GM12872 (cell line): ENCODE results near the gene AQP3.

Experiments used
- TF ChIP-seq, protein P1 (sequence below): IDR thresholded peaks from 3 replicates; pipeline ENCODE4 v1.5.1; 2011; ENCODE audit warnings: low read depth, mild to moderate bottlenecking, low read length, moderate library complexity; ENCODE audit not compliant: insufficient read depth

AQP3 gene

DNA sequence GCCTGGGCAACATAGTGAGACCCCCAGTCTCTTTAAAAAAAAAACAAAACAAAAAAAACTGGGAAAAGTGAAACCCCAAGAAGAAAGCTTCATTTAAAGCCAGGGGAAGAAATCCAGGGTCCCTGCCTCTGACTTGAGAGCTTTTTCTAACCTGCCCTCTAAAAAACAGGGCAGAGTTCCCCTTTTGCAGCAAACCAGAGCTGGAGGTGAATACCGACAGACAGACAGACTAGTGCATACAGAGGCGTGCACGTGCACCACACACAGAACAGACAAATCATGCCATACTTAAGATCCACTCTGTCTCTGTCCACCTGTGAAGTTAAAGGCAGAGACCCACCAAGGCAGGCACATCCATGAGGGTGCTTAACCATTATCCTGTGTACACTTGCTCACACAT, 11.7 kb upstream of the AQP3 start:
- TF ChIP-seq, protein P1, sequence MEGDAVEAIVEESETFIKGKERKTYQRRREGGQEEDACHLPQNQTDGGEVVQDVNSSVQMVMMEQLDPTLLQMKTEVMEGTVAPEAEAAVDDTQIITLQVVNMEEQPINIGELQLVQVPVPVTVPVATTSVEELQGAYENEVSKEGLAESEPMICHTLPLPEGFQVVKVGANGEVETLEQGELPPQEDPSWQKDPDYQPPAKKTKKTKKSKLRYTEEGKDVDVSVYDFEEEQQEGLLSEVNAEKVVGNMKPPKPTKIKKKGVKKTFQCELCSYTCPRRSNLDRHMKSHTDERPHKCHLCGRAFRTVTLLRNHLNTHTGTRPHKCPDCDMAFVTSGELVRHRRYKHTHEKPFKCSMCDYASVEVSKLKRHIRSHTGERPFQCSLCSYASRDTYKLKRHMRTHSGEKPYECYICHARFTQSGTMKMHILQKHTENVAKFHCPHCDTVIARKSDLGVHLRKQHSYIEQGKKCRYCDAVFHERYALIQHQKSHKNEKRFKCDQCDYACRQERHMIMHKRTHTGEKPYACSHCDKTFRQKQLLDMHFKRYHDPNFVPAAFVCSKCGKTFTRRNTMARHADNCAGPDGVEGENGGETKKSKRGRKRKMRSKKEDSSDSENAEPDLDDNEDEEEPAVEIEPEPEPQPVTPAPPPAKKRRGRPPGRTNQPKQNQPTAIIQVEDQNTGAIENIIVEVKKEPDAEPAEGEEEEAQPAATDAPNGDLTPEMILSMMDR, result no peak

DNA sequence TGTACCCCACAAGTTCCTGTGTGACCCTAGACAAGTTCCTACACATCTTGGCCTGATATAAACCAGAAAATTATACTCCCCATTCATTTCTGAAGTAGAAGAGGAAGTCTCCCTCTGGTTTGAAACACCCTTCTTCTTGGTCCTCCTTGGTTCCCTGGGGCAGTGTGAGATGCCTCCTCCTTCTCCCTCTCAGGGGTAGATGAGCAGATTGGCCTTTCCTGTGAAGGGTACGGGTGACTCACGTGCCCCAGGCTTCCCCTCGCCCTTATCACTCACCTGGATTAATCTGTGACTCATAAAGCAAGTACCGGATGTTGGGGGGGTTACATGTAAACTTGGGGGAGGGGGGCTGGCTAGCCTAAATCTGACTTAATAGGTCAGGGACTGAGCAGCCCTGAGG, 11.1 kb upstream of the AQP3 start:
- TF ChIP-seq, protein P1, result no peak

DNA sequence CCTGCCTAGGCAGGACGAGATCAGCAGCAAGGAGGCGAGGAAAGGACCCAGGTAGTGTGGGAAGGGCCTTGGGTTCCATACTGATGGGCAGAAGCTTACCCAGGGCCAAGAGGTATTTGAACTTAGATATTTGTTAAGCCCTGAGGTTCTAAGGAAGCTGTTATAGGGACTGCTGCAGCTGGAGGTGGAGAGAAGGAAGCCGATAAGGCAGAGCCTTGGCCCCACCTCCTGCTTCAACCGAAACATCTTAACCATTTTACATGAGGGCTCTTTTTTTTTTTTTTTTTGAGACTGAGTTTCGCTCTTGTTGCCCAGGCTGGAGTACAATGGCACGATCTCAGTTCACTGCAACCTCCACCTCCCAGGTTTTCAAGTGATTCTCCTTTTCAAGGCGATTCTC, 8.6 kb upstream of the AQP3 start:
- TF ChIP-seq, protein P1, result no peak

DNA sequence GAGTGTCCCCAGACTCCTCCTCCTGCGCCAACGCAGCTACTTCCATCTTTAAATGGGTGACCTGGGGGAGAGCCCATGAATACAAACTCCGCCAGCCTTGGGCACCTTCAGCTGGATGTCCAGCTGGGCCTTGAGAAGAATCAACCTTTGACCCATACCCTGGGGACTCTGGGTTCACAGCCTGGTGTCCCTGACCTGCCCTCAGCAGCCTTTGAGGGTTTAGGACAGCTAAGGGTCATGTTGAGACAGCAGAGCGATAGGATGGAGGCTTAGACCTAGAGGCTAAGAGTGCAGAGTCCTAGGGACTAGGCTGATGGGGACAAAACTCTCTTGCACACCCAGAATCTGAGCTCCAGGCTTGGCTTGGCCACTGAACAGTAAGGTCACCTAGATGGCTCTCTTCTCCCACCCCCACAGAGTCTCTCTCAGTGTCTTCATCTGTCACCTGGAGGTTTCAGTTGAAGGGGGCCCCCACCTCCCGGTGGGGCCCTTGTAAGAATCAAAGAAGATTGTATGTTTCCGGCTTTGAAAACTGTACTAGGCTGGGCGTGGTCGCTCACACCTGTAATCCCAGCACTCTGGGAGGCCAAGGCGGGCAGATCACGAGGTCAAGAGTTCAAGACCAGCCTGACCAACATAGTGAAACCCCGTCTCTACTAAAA, 6.7 kb upstream of the AQP3 start:
- TF ChIP-seq, protein P1, result no peak

DNA sequence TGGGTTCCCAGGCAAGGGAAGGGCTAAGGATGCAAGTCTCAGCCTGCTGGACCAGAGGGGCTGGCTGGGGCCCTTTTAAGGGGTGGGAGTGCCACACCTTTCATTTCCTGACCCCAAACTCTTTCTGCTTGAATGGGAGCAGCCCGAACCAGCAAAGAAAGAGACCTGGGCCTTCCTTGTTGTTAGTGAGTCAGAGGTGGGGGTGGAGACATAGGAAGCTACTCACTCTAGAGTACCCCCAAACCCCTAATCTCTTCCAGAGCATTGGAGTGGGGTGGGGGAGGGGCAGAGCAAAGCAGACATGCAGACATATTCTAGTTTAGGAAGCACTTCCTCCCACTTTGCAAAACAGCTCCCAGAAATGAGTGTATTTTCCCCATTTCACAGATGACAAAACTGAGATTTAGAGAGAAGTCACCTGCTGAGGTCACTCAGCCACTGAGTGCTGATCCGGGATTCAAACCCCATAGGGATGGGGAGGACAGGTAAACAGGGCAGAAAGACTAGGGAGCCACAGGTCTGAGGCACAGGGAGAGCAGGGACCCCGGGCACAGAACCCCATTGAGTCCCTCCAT, 6.0 kb upstream of the AQP3 start:
- TF ChIP-seq, protein P1, result no peak

DNA sequence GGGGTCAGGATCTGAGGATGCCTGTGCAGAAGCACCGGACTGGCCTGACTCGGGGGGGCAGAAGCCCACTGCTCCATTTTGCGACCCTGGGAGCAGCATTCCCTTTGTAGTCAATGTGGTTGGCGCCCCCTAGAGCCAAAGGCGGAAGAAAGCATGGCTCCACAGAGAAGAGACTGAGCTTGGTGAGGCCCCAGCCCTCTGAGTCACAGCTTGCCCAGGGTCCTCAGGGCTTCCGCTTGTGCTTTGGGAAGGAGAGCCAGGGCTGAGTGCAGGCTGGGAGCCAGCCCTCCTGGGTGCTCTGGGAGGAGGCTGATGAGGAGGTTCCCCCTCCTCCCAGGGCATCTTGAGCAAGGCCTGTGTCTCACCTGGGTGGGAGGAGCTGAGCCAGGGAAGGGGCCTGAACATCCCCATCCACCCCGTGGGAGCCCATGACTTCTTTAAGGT, 5.5 kb upstream of the AQP3 start:
- TF ChIP-seq, protein P1, result peak; percentile 90

DNA sequence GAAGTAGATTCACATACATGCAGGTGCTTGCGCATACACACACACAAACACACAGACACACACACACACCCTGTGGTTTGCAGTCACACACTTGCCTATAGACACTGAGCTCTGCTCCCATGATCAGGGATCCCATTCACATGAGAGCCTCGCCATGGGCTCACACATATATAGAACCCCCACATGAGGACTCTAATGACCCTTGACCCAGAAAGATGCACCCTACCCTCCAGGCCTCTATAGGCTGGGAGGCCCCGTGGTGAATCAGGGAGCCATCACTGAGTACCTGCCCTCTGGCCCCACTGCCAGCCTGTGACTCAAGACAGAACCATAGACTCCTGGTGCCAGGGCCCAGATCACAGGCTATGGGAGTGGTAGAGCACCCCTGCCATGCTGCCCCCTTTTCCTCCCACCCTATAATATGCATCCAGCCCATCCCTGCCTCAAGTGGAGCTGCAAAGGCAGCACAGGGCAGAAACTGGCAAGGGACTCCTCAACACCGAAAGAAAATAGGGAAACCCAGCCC, 3.3 kb upstream of the AQP3 start:
- TF ChIP-seq, protein P1, result no peak
